Stimulated activated naive CD8-positive, alpha-beta T cell treated with anti-CD3 and anti-CD28 coated beads, Interleukin-15, Interleukin-2, amounts not matched to agents 100 U/mL and 50 U/mL, for 24 hours (primary cell): Measurements from ENCODE around the gene CEP85.
"Not testable (repeated sequence)": the region's sequence is repeated elsewhere in the genome, so short reads cannot be mapped to it uniquely, and the experiment has no call there.

ENCODE experiments used
- ATAC-seq: fragments of 150-1000 bp; cut with Tn5 transposase; one replicate; pipeline ENCODE4 v1.10.0; 2021
- DNase-seq: peaks from one replicate; pipeline ENCODE4 v3.0.0; 2021

Gene CEP85

GRCh38 chr1:26289158-26290059 lies 55.4 kb downstream of the CEP85 start:
- DNase-seq: peak; percentile 64
- peak; percentile 15 for ATAC-seq

GRCh38 chr1:26290122-26290881 lies 56.3 kb downstream of the CEP85 start:
- DNase-seq: peak; percentile 39
- no peak for ATAC-seq

- ATAC-seq (no peak), DNase-seq (no peak)
These were observed 56.9 kb downstream of the CEP85 start for GRCh38 chr1:26290882-26291261.

GRCh38 chr1:26291433-26291832 lies 57.4 kb downstream of the CEP85 start:
- ATAC-seq: no peak
- no peak for DNase-seq

- no peak for ATAC-seq
- no peak for DNase-seq
These were observed 57.9 kb downstream of the CEP85 start for GRCh38 chr1:26291939-26292338.

DNA sequence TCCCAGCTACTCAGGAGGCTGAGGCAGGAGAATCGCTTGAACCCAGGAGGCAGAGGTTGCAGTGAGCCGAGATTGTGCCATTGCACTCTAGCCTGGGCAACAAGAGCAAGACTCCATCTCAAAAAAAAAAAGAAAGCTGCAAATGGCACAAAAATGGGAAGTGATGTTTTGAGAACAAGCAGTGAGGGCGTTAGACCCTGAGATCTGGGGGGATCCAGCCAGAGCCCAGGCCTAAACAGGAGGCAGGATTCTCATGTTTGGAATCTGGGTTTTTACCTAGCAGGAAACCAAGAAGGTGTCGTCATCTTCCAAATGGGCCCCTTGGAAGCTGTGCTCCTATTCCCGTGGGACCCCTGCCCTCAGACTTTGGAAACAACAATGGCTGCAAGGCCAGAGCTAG lies 58.7 kb downstream of the CEP85 start:
- not testable (repeated sequence) for DNase-seq, ATAC-seq

DNA sequence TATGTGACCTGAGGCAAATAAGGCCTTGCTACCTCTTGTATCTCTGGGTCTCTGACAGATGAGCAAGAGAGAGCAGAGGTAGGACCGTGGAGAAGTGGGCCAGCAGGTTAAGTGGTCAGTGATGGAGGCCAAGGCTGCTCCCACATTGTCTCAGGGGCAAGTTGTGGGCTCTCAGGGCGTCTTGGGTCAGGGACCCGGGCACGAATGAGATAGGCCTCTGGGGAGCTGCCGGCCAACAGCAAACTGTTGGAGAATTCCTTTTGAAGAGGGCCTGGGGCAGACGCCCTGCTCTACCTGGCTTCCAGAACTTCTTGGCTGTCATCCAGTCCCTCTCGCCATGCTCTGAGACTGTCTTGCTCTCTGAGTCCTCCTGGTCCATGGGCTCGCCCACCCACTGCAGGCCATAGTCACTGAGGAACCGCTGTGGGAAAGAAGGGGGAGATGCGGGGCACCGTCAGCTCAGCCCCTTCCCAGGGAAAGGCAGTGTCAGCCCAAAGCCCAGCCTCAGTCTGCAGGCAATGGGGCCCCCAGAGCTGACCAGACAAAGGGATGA lies 60.0 kb downstream of the CEP85 start:
- no peak for ATAC-seq

DNA sequence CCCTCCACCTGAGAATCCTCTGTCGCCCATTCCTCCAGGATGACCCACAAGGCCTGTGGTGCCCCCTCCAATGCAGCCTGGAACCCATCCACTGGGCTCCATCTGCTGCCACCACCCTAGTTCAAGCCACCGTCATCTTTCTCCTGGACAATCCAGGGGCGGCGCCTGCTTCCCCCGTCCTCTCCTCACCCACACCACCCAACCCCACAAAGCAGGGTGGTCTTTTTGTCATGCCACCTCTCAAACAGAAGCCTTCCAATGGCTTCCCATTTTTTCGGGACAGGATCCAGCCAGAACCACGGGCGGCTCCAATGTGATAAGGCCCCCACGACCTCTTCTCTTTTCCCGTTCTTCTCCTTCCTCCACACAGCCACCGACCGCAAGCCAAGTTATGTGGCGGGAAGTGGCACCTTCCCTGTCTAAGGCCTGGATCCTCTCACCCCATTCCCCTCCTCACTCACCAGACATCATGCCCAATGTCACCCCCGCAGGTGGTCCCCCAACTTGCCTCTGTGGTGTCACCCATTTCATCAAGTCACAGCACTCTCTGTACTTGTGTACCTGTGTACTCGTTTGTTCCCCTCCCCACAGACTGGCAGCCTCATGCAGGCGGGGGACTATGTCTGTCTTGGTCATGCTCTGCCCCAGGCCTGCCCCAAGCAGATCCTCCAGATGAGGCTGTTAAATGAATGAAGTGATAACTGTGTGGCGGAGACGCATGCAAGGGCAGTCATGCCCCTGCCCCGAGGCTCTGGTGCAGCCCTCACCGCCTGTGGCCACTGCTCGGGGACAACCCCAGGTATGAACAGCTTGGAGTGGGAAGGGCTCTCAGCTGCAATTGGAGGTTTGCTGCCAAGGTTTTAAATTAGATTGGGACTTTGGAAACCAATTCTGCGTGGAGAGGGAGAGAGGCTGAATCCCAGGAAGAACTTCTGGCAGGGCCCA lies 61.5 kb downstream of the CEP85 start:
- no peak for ATAC-seq
- DNase-seq: no peak

More for the DNA sequence above, 60.0 kb downstream of the CEP85 start:
- DNase-seq: no peak

GRCh38 chr1:26296340-26297056 lies 62.5 kb downstream of the CEP85 start:
- no peak for DNase-seq
- no peak for ATAC-seq

GRCh38 chr1:26297057-26297790 lies 63.2 kb downstream of the CEP85 start:
- ATAC-seq: no peak

DNA sequence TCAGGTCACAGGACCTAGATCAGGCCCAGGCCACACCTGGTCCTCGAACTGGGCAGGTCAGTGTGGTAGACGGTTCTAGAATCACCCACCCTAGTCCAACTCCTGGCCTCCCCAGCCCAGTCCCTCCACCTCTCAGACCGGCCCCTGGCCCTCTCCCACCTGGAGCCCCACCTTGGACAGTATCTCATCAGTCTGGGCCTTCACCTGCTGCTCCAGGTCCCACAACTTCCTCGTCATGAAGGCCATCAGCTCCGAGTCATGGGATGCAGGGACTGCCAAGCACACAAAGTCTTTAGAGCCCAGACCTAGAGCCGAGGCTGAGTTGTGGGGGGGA lies 63.8 kb downstream of the CEP85 start:
- ATAC-seq: no peak

More at GRCh38 chr1:26297057-26297790, 63.2 kb downstream of the CEP85 start:
- no peak for DNase-seq

DNA sequence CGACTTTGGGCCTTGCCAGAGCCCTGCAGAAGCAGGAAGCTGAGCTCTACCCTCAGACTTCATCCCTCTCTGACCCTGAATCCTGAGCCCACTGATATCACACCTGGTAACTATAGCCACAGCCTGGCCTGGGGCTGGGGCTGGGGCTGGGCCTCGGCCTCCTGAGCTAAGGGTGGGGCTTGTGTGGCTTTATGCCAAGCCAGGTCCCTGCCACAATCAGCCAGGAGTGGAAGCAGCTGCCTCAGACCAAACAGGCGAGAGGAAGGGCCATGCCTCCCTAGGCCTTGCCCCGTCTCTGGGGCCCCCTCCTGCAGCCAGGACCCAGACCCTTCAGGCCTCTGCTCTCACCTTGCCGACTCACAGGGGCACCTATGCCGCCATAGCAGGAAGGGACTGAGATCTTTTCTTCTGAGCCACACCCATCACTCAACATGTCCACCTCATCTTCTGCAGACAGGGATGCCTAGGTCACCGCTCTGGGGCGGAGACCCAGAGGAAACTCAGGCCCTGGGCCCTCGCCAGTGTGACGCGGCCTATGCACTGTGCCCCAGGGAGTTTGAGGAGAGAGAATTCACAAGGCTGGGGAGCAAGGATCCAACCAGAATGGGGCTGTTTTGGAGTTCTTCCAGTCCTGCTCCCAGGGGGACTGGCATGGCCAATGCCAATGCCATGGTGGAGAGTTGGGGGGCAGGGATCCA lies 66.7 kb downstream of the CEP85 start:
- DNase-seq: no peak
- ATAC-seq: no peak

More for the DNA sequence above, 63.8 kb downstream of the CEP85 start:
- DNase-seq: no peak

- DNase-seq (no peak), ATAC-seq (no peak)
These were observed 68.9 kb downstream of the CEP85 start for GRCh38 chr1:26302733-26303405.

DNA sequence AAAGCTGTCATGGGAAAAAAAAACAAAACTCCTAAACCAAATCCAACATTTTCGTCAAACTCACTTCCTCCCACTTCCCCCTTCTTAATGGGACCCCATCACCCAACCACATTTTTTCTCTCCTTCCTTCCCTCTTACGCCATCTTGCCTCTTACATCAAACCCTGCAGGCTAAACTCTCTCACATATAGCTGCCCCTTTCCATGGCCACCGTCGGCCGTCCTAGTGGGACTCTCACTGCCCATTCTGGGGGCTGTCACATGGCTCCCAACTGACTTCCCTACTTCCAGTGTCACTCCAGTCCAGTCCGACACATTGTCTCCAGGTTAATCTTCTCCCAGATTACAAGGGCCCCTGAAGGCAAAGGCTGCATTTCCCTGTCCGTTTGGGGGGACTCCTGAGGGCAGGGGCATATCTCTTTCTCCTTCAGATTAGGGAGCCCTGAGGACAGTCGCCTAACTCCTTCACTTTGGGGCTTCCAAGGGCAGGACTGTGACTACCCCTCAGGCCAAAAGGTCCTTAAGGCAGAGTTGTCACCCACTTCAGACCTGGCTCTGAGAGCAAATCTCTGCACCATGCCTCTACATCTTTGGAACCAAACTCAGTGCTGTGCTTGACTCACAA lies 71.8 kb downstream of the CEP85 start:
- DNase-seq (peak; percentile 13), ATAC-seq (no peak)

- peak; percentile 98 for ATAC-seq
- DNase-seq: peak; percentile 93
These were observed 72.6 kb downstream of the CEP85 start, which contains the start of gene UBXN11 for GRCh38 chr1:26306290-26307229. UBXN11 (minus strand) TSS chr1:26306636; CDS start chr1:26302883, 3,753 bp downstream.

DNA sequence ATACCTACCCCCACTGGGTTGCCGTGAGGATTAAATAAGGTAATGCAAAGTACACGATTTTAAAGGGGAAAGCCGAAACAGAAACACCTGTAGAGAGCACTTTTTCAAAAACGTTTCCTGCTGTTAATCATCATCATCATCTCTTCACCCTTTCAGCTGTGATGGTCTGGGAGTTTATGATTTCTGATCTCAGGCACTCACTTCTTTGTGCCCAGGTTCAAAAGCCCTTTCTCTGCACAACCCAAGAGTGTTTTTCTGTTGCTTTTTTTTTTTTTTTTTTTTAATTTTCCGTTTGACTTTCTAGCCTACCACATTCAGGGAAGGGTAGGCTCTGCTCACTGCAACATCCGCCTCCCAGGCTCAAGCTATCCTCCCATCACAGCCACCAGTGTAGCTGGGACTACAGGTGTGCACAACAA lies 73.4 kb downstream of the CEP85 start:
- DNase-seq (peak; percentile 19), ATAC-seq (no peak)
